T-cell (primary cell): ENCODE data around the gene JRKL. TPM values are rescaled to one million over a fixed set of nuclear protein-coding genes. Genes with fewer than 3 reads are reported as not detected.

Experiments used
- ATAC-seq, 4 experiments: fragments of 200-7000 bp in 3 of 4; fragments of 150-1000 bp in 1 of 4; cut with Tn5 transposase; replicated peaks in 1 of 4; 1 replicate in 3 of 4; 2 replicates in 1 of 4; pipeline ENCODE4 v1.10.0; 2021; ENCODE audit warnings: moderate library complexity in 3 of 4, mild to moderate bottlenecking in 2 of 4, moderate number of reproducible peaks in 1 of 4
- CTCF ChIA-PET, 2 donors: fragments of 300-600 bp; sonication (Branson Sonifier 250); formaldehyde crosslinking; loops; one replicate each; lab custom pipeline; 2022; ENCODE audit warnings: antibody characterized with exemption in 2 of 2; lab: Charles Lee
- POLR2A ChIA-PET, 2 donors: fragments of 300-600 bp; sonication (Branson Sonifier 250); formaldehyde crosslinking; loops; one replicate each; lab custom pipeline; 2022; ENCODE audit warnings: antibody characterized with exemption in 2 of 2; lab: Charles Lee
- DNase-seq, 35 experiments: peaks; one replicate each; pipeline versions ENCODE4 v3.0.0 to v3.0.0-alpha.2; 2013 to 2023
- H3K27ac ChIP-seq: one replicate; pipeline ENCODE4 v1.5.1; 2013; ENCODE audit warnings: low read length
- H3K27me3 ChIP-seq, 2 experiments: replicated peaks in 1 of 2; 1 replicate in 1 of 2; 2 replicates in 1 of 2; pipeline versions ENCODE4 v1.6.1 to v1.7.0; 2013; ENCODE audit warnings: low read length in 1 of 2, mixed read lengths in 1 of 2; ENCODE audit not compliant: control insufficient read depth in 2 of 2, insufficient read depth in 2 of 2; ENCODE audit errors: extremely low read depth in 1 of 2
- H3K36me3 ChIP-seq, 2 donors: 1 replicate in 1 of 2; 2 replicates in 1 of 2; pipeline versions ENCODE4 v1.6.1 to v1.7.0; 2013; ENCODE audit warnings: low read length in 1 of 2; ENCODE audit not compliant: control insufficient read depth in 2 of 2, insufficient read depth in 1 of 2; ENCODE audit errors: extremely low read depth in 1 of 2
- H3K4me1 ChIP-seq, 2 experiments: 1 replicate in 1 of 2; 2 replicates in 1 of 2; pipeline versions ENCODE4 v1.6.1 to v1.7.0; 2013; ENCODE audit warnings: low read length in 2 of 2, mixed read lengths in 1 of 2; ENCODE audit not compliant: insufficient read depth in 2 of 2, control insufficient read depth in 1 of 2; ENCODE audit errors: extremely low read depth in 1 of 2
- H3K4me3 ChIP-seq, 2 donors: 1 replicate in 1 of 2; 2 replicates in 1 of 2; pipeline versions ENCODE4 v1.5.1 to v1.7.0; 2013; ENCODE audit warnings: mild to moderate bottlenecking in 2 of 2, low read length in 1 of 2, moderate library complexity in 1 of 2; ENCODE audit not compliant: control insufficient read depth in 1 of 2; ENCODE audit errors: extremely low read depth in 1 of 2
- H3K9me3 ChIP-seq: 2 replicates; pipeline ENCODE4 v1.7.0; 2013
- H3K27ac Mint-ChIP-seq, 2 donors: one replicate each; pipeline ENCODE4 v1.8.0; 2020 to 2021; ENCODE audit warnings: mild to moderate bottlenecking in 2 of 2, mixed read lengths in 2 of 2
- H3K27me3 Mint-ChIP-seq, 2 donors: one replicate each; pipeline ENCODE4 v1.8.0; 2021 to 2022; ENCODE audit warnings: mixed read lengths in 2 of 2
- H3K36me3 Mint-ChIP-seq: one replicate; pipeline ENCODE4 v1.8.0; 2021; ENCODE audit warnings: mixed read lengths
- H3K4me1 Mint-ChIP-seq, 3 donors: one replicate each; pipeline ENCODE4 v1.8.0; 2020 to 2022; ENCODE audit warnings: mixed read lengths in 3 of 3, mild to moderate bottlenecking in 1 of 3
- H3K4me3 Mint-ChIP-seq, 3 donors: one replicate each; pipeline ENCODE4 v1.8.0; 2020 to 2022; ENCODE audit warnings: mild to moderate bottlenecking in 3 of 3, mixed read lengths in 3 of 3, moderate library complexity in 3 of 3
- H3K9me3 Mint-ChIP-seq, 3 donors: one replicate each; pipeline ENCODE4 v1.8.0; 2020 to 2022; ENCODE audit warnings: mixed read lengths in 3 of 3
- WGBS: methylation state at CpG from one replicate; pipeline ENCODE4 v1.1.5; 2013; ENCODE audit warnings: missing lambda C conversion rate; ENCODE audit not compliant: insufficient coverage; 5-methylcytosine and 5-hydroxymethylcytosine counted together
- total RNA-seq, 35 experiments: library from RNA in 6 of 35; stranded (reverse) in 6 of 35; fragments of 120-200 nt in 1 of 35; gene quantifications; one replicate each; pipeline versions ENCODE4 v1.2.1 to v1.2.4 and lab custom pipeline; 2013 to 2026

JRKL gene
- total RNA-seq (10 to 100 TPM in 3 of 5 donors, 1 to 10 TPM in 2; 4.8 to 15.6 (median 12.3) TPM), total RNA-seq (lab: John Stamatoyannopoulos, UW) (11.0 to 48.2 (median 21.4) reads per million in 29 experiments)
- total RNA-seq (2013) = 16.7 TPM

- H3K9me3 Mint-ChIP-seq = peaks cover 0 to 5% (median 4%) of the 10 kb centered on the region in 3 donors
- peaks cover 2% of the 10 kb centered on the region for H3K9me3 ChIP-seq
- peak within 1 kb of the TSS; percentile 88 to 91 for H3K27ac Mint-ChIP-seq
- 0% methylated on average over 37 of the region's 53 CpGs for WGBS
- CTCF ChIA-PET = interaction anchor here (0.5 to 4.7 kb wide), 18 partner anchors 13 to 1322 kb away, joined by 3 to 66 read pairs (median 4); partner anchors contain the start of genes CEP57 (in 1 of the 2), FAM76B (in 1 of the 2) and MAML2 (in 1 of the 2)
- POLR2A ChIA-PET = interaction anchor here (0.6 to 2.5 kb wide), 9 partner anchors 10 to 600 kb away, joined by 3 to 38 read pairs (median 3); partner anchors contain the start of genes CEP57 (in 1 of the 2), FAM76B (in 1 of the 2) and MAML2 (in 1 of the 2)
- DNase-seq (peak; percentile 94 to 99 (median 97)), ATAC-seq (peak; percentile 94 to 99 (median 97))
- H3K27ac ChIP-seq = peak within 1 kb of the TSS; percentile 68
- peaks cover 19% of the 10 kb centered on the region for H3K36me3 Mint-ChIP-seq
- H3K27me3 ChIP-seq = no peaks in the 10 kb centered on the region
- H3K4me1 ChIP-seq = peaks cover 7 to 15% of the 10 kb centered on the region in 2 experiments
- H3K4me3 Mint-ChIP-seq = peak within 1 kb of the TSS; percentile 91 to 94 (median 93)
- peaks cover 43 to 56% (median 53%) of the 10 kb centered on the region in 3 donors for H3K4me1 Mint-ChIP-seq
- no peaks in the 10 kb centered on the region for H3K27me3 Mint-ChIP-seq
- peak within 1 kb of the TSS; percentile 68 to 88 for H3K4me3 ChIP-seq
- no peaks in the 10 kb centered on the region for H3K36me3 ChIP-seq
Measured at GRCh38 chr11:96389720-96390487, at the start of gene JRKL, which contains the start of gene CCDC82. Gene JRKL, plus strand, starts transcription at chr11:96390013. Its CDS starts 637 bp downstream, at chr11:96390650. Gene CCDC82, minus strand, starts transcription at chr11:96389912. Its CDS starts 5,165 bp downstream, at chr11:96384747.

DNA sequence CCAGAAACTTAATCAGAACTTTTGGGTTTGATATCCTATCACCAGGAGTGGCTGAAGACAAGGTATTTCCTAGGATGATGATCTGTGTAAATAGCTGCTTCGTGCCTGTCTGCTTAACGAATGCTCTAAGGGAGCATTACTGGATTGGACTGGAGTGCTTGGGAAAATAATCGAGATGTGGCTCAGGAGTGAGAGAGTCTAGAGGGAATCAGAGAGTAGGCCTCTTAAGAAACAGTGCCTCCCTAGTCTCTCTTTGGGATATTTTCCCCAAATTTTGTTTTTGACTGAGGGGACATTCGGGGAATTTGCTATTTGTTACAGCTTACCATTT is 49.3 kb upstream of the JRKL start:
- Mint-ChIP-seq H3K9me3 (no peaks in the 10 kb centered on the region), H3K36me3 (peaks cover 6% of the 10 kb centered on the region), H3K27ac (peak overlapping the region; percentile 93 to 98), H3K4me1 (peaks cover 50 to 72% (median 61%) of the 10 kb centered on the region in 3 donors), H3K4me3 (peak overlapping the region; percentile 87 to 98 (median 98)), H3K27me3 (no peaks in the 10 kb centered on the region)
- peaks cover 32 to 45% of the 10 kb centered on the region in 2 experiments for H3K4me1 ChIP-seq
- ATAC-seq (no peak), DNase-seq (no peak)
- ChIA-PET POLR2A (interaction anchor here (0.6 to 1.4 kb wide), 4 partner anchors 49 to 132 kb away, joined by 3 to 4 read pairs (median 3); no protein-coding TSS in a partner anchor), CTCF (interaction anchor here in 1 of 2 donors (0.8 to 7.2 kb wide), 5 partner anchors 19 to 329 kb away, joined by 4 to 145 read pairs (median 6); partner anchors contain the start of genes CCDC82 and JRKL)
- H3K27ac ChIP-seq = peak overlapping the region; percentile 53
- WGBS = 50% methylated on average over 3 of the region's 4 CpGs
- peaks cover 0 to under 1% of the 10 kb centered on the region in 2 donors for H3K36me3 ChIP-seq
- H3K27me3 ChIP-seq = no peaks in the 10 kb centered on the region
- no peaks in the 10 kb centered on the region for H3K9me3 ChIP-seq
- peak overlapping the region; percentile 69 to 97 for H3K4me3 ChIP-seq

GRCh38 chr11:96341211-96342013 is 48.4 kb upstream of the JRKL start:
- peaks cover 41 to 63% (median 53%) of the 10 kb centered on the region in 3 donors for H3K4me1 Mint-ChIP-seq
- ChIA-PET POLR2A (interaction anchor here (0.5 to 3.2 kb wide), 5 partner anchors 48 to 419 kb away, joined by 3 to 38 read pairs (median 9); partner anchors contain the start of genes CCDC82 (in 1 of the 2) and JRKL (in 1 of the 2)), CTCF (interaction anchor here (0.6 to 7.2 kb wide), 45 partner anchors 10 to 576 kb away, joined by 3 to 145 read pairs (median 5); partner anchors contain the start of genes CCDC82 (in 1 of the 2), FAM76B (in 1 of the 2) and JRKL (in 1 of the 2))
- peaks cover 26 to 43% of the 10 kb centered on the region in 2 experiments for H3K4me1 ChIP-seq
- H3K9me3 Mint-ChIP-seq = no peaks in the 10 kb centered on the region
- H3K27ac ChIP-seq = peak overlapping the region; percentile 53
- H3K36me3 ChIP-seq = no peaks in the 10 kb centered on the region
- H3K27ac Mint-ChIP-seq = peak overlapping the region; percentile 93 to 98
- ATAC-seq = peak; percentile 54 to 61 (median 56)
- peak overlapping the region; percentile 69 to 97 for H3K4me3 ChIP-seq
- H3K27me3 ChIP-seq = no peaks in the 10 kb centered on the region
- peaks cover 2% of the 10 kb centered on the region for H3K36me3 Mint-ChIP-seq
- WGBS = 6% methylated on average over 15 of the region's 26 CpGs
- peak; percentile 47 to 76 (median 63) for DNase-seq
- H3K4me3 Mint-ChIP-seq = peak overlapping the region; percentile 87 to 98 (median 98)
- H3K27me3 Mint-ChIP-seq = no peaks in the 10 kb centered on the region
- H3K9me3 ChIP-seq = no peaks in the 10 kb centered on the region

GRCh38 chr11:96342014-96342960 is 47.5 kb upstream of the JRKL start:
- 3% methylated on average over 6 of the region's 13 CpGs for WGBS
- Mint-ChIP-seq H3K9me3 (no peaks in the 10 kb centered on the region), H3K27me3 (no peaks in the 10 kb centered on the region), H3K4me3 (peak overlapping the region; percentile 87 to 98 (median 98)), H3K36me3 (peaks cover 2% of the 10 kb centered on the region), H3K27ac (peak overlapping the region; percentile 93 to 98), H3K4me1 (peaks cover 32 to 55% (median 44%) of the 10 kb centered on the region in 3 donors)
- ATAC-seq = no peak
- Histone ChIP-seq H3K4me3 (peak overlapping the region; percentile 69 to 97), H3K27me3 (no peaks in the 10 kb centered on the region), H3K4me1 (peaks cover 19 to 42% of the 10 kb centered on the region in 2 experiments), H3K9me3 (no peaks in the 10 kb centered on the region), H3K36me3 (no peaks in the 10 kb centered on the region), H3K27ac (peak overlapping the region; percentile 53)
- ChIA-PET CTCF (interaction anchor here (0.6 to 7.2 kb wide), 134 partner anchors 10 to 1111 kb away, joined by 3 to 145 read pairs (median 5); partner anchors contain the start of genes CCDC82 (in 1 of the 2), FAM76B (in 1 of the 2), JRKL (in 1 of the 2) and SESN3 (in 1 of the 2)), POLR2A (interaction anchor here (0.5 to 3.2 kb wide), 18 partner anchors 10 to 506 kb away, joined by 3 to 38 read pairs (median 4); partner anchors contain the start of genes CCDC82 (in 1 of the 2) and JRKL (in 1 of the 2))
- peak in 2 of 35 experiments; percentile 3 to 42 for DNase-seq
